ENCODE results near the gene C16orf96.

DNA sequence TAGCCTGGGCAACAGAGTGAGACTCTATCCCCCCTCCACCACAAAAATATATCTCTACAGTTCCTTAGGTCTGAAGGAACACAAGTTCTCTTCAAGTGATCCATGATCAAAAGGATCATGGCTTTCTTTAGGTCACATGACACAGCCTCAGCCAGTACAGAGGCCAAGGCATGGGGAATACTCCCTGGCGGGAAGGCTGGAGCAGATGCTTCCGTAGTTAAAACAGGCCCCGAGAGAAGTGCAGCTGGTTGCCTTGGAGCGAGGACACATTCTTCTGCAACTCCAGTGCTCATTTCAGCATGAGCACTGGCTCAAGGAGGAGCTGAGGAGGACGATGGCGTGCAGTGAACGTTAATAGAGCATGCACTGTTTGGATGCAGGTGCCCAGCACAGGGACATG is 31.1 kb upstream of the C16orf96 start:
- TF ChIP-seq, protein P1, sequence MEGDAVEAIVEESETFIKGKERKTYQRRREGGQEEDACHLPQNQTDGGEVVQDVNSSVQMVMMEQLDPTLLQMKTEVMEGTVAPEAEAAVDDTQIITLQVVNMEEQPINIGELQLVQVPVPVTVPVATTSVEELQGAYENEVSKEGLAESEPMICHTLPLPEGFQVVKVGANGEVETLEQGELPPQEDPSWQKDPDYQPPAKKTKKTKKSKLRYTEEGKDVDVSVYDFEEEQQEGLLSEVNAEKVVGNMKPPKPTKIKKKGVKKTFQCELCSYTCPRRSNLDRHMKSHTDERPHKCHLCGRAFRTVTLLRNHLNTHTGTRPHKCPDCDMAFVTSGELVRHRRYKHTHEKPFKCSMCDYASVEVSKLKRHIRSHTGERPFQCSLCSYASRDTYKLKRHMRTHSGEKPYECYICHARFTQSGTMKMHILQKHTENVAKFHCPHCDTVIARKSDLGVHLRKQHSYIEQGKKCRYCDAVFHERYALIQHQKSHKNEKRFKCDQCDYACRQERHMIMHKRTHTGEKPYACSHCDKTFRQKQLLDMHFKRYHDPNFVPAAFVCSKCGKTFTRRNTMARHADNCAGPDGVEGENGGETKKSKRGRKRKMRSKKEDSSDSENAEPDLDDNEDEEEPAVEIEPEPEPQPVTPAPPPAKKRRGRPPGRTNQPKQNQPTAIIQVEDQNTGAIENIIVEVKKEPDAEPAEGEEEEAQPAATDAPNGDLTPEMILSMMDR (IDR thresholded peaks at IDR 0.05), result no peak
- TF ChIP-seq POLR2A (IDR thresholded peaks at IDR 0.05), result no peak
